IPS-18c (cell line): ENCODE measurements around the gene CERKL.

Experiments used
- H3K4me3 ChIP-seq: 2 replicates; pipeline ENCODE4 v1.7.0; 2013; ENCODE audit warnings: low read depth, mild to moderate bottlenecking, low read length, moderate library complexity; ENCODE audit not compliant: insufficient read depth
- H3K9me3 ChIP-seq: one replicate; pipeline ENCODE4 v1.6.1; 2013; ENCODE audit warnings: mild to moderate bottlenecking, low read length, moderate library complexity; ENCODE audit not compliant: control insufficient read depth, insufficient read depth

The CERKL gene

DNA sequence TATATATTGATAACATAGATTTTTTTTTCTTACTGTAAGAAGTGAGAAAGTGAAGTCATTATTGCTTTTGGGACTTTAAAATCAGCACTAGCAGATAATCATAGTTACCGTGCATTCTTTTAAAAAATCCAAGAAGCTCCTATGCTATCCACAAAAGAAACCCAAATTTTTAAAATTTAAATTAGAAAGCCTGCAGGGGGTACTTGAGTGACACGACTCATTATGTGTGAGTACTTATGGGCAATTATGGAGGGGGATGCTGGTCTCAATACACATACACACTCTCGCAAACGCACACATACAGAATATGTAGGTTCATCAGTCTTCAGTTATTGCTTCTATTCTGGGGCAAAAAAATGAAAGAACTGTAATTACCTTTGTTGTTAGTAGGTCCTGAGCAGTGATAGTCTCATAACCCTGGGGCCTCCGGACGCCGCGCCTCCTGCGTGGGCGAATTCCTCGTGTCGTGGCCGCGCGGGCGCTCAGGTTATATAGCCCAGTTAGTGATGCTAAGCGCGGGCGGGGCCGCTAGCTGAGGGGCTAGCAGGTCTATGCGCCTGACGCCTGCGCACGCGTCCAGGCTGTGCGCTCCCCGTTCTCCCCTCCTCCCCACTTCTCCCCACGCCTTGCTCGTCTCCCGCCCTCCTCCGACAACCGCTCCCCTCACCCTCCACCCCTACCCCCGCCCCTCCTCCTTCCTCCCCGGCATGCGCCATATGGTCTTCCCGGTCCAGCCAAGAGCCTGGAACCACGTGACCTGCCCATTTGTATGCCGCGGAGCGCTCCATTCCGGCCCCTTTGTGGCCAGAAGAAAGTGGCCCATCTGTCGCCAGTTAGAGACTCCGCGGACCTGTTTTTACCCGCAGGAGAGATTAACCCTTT is 23.4 kb upstream of the CERKL start, which contains the start of gene NEUROD1:
NEUROD1 (minus strand) TSS at position 463 of the 882 bp plus-strand sequence. CDS start 1,657 bp downstream, outside the sequence.
- H3K4me3 ChIP-seq = peak within 1 kb of the TSS; percentile 51
- H3K9me3 ChIP-seq = no peaks in the 10 kb centered on the region

DNA sequence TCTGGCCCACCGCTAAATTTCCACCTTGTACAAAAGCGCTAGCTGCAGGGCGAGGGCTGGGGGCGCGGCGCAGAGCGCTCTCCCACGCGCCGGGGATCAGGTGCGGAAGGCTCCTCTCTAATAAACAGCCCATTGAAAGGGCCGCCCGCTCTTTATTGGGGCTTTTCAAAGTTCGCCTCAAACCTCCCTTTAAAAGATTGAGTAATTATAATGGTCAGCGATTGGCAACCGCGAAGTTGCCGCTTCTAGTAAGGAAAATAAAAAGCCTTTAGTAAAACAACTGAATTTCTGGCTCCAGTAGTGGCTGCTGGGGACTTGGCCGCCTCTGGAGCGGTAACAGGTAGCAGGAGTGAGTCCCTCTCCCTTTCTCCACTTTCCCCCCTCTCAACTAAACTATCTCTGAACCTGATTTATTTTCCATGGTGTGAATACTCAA is 22.7 kb upstream of the CERKL start:
- Histone ChIP-seq H3K4me3 (no peak overlapping the region), H3K9me3 (no peaks in the 10 kb centered on the region)

DNA sequence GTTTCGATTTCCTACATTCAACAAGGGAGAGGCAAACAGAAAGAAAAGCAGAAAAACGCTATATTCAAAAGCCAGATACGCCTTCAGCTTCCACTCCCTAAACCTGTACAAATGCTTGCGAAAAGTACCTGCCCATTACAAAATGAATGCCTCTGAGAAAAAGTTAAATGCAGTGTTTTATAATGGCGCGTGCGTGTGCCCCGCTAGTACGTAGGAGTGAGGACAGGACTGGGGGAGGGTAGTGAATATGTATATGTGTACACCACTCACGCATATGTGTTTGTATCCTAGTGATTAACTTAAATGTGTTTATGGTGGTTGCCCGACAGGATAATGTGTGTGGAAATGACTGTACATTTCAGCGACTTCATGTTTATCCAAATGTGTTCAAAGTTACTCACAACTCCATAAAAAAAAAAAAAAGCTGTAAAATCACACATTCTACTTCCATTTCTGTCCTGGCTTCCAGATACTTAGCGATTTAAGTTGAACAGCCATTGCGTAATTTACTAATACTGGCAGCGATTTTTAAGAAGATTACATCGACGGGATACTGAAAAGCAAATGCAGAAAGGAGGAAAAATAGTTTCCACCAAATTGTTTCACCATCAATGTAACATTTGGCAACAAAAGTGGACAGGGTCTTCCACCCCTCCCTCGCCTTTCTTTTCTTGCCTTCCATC is 22.1 kb upstream of the CERKL start:
- no peaks in the 10 kb centered on the region for H3K9me3 ChIP-seq
- H3K4me3 ChIP-seq = no peak overlapping the region

DNA sequence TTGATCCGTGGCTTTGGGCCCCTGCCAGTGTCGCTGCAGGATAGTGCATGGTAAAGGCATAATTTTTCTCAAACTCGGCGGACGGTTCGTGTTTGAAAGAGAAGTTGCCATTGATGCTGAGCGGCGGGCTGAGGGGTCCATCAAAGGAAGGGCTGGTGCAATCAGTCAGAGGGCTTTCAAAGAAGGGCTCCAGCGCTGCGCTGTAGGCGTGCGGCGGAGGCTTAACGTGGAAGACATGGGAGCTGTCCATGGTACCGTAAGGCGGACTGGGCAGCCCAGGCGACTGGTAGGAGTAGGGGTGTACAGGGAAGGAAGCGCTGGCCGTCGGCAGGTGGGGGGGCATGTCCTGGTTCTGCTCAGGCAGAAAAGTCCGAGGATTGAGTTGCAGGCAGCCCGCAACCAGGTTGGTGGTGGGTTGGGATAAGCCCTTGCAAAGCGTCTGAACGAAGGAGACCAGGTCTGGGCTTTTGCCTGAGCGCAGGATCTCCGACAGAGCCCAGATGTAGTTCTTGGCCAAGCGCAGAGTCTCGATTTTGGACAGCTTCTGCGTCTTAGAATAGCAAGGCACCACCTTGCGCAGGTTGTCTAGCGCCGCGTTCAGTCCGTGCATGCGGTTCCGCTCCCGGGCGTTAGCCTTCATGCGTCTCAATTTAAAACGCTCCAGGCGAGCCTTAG is 21.1 kb upstream of the CERKL start:
- Histone ChIP-seq H3K9me3 (no peaks in the 10 kb centered on the region), H3K4me3 (no peak overlapping the region)

DNA sequence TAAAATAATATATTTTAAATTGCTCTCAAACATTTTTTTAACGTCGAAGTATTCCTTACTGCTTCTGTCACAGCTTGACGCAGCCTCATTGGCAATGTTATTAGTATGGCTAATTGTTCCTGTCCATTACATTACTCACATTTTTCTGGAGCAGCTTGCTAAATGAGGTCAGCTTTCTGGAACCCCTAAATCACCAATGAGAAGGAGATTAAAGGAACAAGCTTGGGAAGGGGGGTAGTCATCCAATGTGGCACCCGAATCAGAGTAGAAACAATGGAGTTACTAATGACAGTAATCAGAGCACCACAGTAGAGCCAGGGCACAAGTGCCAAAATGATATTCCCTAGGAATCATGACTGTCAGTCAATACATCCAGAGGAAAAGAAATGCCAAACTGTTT is 18.3 kb upstream of the CERKL start:
- H3K9me3 ChIP-seq = no peaks in the 10 kb centered on the region
- no peak overlapping the region for H3K4me3 ChIP-seq

DNA sequence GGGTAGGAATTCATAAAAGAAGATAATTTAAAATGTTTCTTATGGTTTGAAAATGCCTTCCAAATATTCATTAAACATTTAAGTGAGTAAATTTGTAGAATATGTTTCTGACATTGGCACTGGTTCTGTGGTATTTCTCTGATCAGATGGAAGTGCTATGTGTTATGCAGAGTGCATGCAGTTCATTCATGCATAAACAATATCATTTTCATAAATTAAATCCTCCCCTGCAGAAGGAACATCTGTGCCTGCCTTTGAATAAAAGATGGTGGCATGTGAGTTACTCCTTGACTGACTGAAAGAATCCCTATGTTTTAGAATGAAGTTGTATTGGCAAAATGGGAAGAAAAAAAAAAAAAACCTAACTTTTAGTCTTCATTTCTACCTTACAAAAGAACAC is 17.6 kb upstream of the CERKL start:
- no peaks in the 10 kb centered on the region for H3K9me3 ChIP-seq
- no peak overlapping the region for H3K4me3 ChIP-seq

DNA sequence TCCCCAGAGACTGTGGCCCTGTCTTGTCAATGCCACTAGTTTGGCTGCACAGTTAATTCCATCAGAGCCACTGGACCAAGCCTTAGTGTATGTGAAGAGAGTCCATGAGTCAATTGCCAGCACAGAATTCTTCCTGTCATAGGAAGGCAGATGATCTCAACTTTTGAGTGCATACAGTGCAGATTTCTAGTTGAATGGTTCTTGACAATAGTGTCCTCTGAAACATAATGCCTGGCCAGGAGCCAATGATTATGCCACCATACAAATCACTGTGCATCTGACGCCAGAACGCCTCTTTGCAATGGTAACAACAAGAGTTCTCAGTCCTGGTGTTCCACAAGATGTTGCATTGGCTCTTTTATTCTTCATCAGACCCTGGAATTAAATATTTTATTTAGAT is 16.3 kb upstream of the CERKL start:
- Histone ChIP-seq H3K4me3 (no peak overlapping the region), H3K9me3 (no peaks in the 10 kb centered on the region)

DNA sequence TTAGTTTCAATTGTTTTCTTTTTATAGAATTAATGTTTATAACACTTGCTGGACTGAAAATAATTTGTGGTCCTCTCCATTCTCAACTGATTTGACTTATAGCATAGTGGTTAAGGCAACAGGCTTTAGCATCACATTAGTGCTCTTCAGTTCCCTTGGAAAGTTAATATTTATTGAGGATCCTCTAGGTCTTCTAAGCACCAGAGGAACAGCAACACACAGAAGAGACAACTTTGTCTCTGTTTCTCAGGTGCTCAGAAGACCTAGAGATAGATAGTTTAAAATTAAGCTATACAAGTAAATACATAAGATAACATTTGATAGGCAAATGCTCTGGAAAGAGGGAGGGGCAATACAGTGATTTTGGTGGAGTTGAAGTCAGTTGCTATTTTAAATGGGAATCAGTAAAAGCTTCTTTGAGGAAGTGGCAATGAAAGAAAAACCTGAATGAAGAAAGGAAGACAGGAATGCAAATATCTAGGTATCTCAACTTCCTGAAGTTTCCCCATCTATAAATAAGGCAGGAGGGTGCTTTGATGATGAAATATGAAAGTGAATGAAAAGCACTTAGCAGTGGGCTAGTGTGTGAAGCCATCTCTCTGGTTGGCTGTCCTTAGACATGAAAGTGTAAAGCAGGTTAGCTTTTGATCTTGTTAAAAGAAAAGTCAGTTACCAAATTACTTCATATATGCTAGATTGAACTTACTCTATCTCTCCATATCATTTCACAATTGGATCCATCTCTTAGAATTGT is 15.5 kb upstream of the CERKL start:
- Histone ChIP-seq H3K4me3 (no peak overlapping the region), H3K9me3 (no peaks in the 10 kb centered on the region)

DNA sequence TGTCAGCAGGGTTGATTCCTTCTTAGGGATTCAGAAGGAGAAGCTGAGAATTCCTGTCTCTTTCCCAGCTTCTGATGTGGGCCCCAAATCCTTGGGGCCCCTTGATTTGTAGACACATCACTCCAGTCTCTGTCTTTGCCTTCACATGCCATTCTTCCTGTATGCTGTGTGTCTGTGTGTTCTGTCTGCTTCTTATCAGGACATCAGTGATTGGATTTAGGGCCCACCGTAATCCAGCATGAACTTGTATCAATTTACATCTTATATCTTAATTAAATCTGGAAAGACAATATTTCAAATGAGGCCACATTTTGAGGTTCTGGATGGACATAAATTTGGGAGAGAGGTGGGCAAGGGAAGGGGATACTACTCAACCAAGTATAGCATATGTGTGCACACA is 13.7 kb upstream of the CERKL start:
- Histone ChIP-seq H3K4me3 (no peak overlapping the region), H3K9me3 (no peaks in the 10 kb centered on the region)

DNA sequence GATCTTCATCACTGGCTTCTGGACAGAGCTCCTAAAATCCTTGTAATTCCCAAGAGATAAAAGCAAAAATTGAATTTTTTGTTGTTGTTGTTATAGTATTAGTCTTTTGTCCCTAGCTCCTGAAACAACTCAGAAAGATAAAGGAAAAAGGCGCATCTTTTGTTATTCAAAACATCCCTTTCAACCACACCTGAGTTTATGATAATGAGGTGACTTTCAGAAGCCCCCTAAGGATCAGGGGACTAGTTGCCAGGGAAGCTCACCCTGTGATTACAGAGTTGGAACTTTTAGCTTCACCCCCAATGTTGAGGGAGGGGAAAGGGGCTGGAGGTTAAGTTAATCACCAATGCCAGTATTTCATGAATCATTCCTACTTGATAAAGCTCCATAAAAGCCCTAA is 10.3 kb upstream of the CERKL start:
- Histone ChIP-seq H3K9me3 (no peaks in the 10 kb centered on the region), H3K4me3 (no peak overlapping the region)

DNA sequence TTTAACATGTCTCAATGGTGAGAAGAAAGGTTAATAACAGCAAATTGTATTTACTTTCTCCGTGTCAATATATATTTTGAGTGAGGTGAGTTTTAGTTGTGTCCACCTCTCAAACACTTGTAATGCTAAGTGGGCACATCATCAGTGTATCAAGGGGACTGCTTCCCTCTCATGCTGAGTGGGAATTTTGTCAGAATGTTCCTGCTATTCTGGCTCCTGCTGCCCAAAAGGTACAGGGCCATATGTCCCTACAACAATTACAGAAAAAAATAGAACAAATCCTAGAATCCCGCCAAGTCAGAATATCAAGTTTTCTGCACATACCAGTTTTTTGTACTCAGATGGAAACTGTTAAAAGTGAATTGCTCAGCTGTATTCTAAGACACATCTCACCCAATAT is 5.4 kb upstream of the CERKL start:
- Histone ChIP-seq H3K4me3 (no peak overlapping the region), H3K9me3 (no peaks in the 10 kb centered on the region)

DNA sequence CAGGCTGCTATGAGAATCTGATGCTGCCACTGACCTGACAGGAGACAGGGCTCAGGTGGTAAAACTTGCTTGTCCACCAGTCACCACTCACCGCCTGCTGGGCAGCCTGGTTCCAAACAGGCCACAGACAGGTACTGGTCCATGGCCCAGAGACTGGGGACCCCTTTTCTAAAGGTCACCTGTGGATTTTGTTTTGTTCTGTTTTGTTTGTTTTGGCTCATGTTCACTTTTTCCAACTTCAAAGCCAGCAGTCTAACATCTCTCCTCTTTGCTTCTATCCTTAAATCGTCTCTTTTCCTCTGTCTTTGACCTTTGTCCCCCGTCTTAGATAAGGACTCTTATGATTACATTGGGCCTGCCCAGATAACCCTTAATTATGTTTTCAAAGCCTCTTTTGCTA is 3.3 kb upstream of the CERKL start:
- H3K9me3 ChIP-seq = no peaks in the 10 kb centered on the region
- no peak overlapping the region for H3K4me3 ChIP-seq

DNA sequence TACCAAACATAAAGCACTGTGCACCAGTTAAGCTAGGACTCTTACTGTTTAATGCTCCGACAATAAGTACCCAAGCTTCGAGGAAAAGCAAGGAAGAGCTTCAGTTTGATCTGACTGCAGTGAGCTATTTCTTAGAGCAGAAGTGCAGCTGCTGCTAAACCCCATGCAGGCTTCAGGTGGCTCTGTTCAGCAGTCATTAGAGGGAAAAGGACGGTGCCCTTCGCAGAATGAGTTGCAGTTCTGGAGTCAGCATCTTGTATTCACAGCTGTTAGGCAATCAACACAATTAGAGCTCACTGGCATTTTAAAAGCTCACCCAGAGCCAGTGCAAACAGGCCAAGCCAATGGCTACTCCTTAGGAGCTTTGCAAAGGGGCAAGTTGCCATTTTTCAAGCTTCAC is 1.5 kb upstream of the CERKL start:
- H3K4me3 ChIP-seq = no peak overlapping the region
- H3K9me3 ChIP-seq = no peaks in the 10 kb centered on the region

DNA sequence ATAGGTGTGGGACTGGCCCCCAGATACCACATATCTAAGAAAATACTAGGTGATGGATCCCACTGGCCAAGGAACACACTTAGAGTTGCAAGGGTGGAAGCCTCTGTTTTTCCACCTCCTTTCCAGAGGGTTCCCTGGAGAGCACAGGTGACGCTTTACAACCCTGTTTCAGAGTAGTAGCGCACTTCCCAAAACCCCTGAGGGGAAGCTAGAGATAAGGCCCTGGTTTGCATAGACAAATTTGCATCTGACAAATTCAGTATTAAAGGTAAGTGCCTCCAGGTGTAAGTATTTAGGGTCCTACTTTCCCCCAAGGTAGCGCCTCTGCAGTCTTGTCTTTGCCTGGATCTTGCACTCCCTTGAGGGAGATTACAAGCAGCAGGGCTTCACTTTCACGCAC is 474 bp upstream of the CERKL start:
- Histone ChIP-seq H3K4me3 (peak overlapping the region; percentile 73), H3K9me3 (no peaks in the 10 kb centered on the region)

DNA sequence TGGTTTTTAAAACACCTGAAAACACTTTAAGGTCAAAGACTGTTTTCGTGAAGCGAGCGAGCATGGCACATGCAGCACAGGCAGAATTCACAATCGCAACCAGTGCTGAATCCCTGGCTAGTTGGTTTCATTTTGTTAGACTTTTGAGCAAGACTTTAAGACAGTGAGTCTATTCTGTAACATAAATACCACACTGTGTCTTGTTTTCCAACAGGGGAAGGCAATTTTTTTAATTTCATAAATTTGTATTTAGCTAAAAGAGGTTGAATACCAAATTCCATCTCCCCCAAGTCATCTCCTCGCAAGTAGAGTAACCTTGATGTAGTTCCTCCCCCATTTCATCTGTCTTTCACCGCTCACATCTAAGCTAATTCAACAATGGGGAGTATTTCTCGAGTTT is 1.4 kb downstream of the CERKL start:
- Histone ChIP-seq H3K9me3 (no peaks in the 10 kb centered on the region), H3K4me3 (no peak overlapping the region)

DNA sequence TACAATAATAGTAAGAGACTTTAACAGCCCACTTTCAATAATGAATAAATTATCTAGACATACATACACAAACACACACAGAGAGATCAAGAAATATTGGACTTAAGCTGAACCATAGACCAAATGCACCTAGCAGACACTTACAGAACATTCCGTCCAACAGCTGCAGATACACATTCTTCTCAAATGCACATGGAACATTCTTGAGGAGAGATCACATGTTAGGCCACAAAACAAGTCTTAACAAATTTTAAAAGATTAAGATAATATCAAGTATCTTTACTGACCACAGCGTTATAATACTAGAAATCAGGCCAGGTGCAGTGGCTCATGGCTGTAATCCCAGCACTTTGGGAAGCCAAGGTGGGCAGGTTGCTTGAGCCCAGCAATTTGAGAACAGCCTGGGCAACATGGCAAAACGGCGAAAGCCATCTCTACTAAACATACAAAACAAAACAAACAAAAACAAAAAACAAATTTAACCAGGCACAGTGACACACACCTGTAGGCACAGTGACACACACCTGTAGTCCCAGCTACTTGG is 7.4 kb downstream of the CERKL start:
- Histone ChIP-seq H3K9me3 (no peaks in the 10 kb centered on the region), H3K4me3 (no peak overlapping the region)
